Bronchial epithelial cell (primary cell): Measurements from ENCODE around the gene ABCC8. TPM values are rescaled to one million over a fixed set of nuclear protein-coding genes. Genes with fewer than 3 reads are reported as not detected.

Source experiments
- DNase-seq: peaks from one replicate; pipeline ENCODE4 v3.0.0-alpha.2; 2010; ENCODE audit warnings: low read depth
- FAIRE-seq: peaks from 2 replicates; lab custom pipeline; 2011; peaks lifted over from hg19 to GRCh38; lab: Jason Lieb, UNC
- H3K27me3 ChIP-seq: 2 replicates; pipeline ENCODE4 v1.5.1; 2011; ENCODE audit warnings: low read length; ENCODE audit not compliant: control insufficient read depth, insufficient read depth
- H3K36me3 ChIP-seq: 2 replicates; pipeline ENCODE4 v1.5.1; 2011; ENCODE audit warnings: low read length; ENCODE audit not compliant: control insufficient read depth, insufficient read depth
- H3K4me3 ChIP-seq: 2 replicates; pipeline ENCODE4 v1.5.1; 2011; ENCODE audit warnings: mild to moderate bottlenecking, low read depth, low read length, control low read depth
- total RNA-seq: library from RNA; depleted of rRNA; stranded (reverse); fragments of >200 nt; gene quantifications from 2 replicates; pipeline ENCODE4 v1.2.1, GENCODE V29; 2014
- TF ChIP-seq, protein P1 (sequence below): IDR thresholded peaks from 2 replicates; pipeline ENCODE4 v1.5.1; 2011; ENCODE audit warnings: mild to moderate bottlenecking, moderate library complexity, low read length, control low read depth, inconsistent platforms; ENCODE audit not compliant: insufficient read depth, severe bottlenecking

The ABCC8 gene
- total RNA-seq, 1 donor from 2014 or later = not detected

DNA sequence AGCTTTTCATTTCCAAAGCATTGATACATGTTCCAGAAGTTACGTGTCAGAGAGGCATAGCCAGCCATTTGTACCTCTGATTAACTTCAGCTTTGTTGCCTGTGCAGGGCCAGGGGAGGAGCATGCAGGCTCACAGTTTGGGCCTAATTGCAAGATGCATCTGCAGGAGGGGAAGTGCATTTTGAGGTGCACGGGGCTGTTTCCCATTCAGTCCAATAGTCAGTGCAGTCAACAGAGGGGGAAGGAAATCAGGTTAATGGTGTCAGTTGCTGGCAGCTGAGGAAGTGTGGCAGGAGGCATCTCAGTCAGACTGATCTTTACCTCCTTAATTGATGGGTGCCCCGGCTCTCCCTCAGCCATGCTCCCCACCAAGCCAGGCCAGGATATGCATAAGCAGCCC, 39.3 kb downstream of the ABCC8 start:
- Histone ChIP-seq H3K4me3 (no peak overlapping the region), H3K27me3 (peaks cover 2% of the 10 kb centered on the region), H3K36me3 (no peaks in the 10 kb centered on the region)
- FAIRE-seq (no peak), DNase-seq (no peak)
- TF ChIP-seq, protein P1, sequence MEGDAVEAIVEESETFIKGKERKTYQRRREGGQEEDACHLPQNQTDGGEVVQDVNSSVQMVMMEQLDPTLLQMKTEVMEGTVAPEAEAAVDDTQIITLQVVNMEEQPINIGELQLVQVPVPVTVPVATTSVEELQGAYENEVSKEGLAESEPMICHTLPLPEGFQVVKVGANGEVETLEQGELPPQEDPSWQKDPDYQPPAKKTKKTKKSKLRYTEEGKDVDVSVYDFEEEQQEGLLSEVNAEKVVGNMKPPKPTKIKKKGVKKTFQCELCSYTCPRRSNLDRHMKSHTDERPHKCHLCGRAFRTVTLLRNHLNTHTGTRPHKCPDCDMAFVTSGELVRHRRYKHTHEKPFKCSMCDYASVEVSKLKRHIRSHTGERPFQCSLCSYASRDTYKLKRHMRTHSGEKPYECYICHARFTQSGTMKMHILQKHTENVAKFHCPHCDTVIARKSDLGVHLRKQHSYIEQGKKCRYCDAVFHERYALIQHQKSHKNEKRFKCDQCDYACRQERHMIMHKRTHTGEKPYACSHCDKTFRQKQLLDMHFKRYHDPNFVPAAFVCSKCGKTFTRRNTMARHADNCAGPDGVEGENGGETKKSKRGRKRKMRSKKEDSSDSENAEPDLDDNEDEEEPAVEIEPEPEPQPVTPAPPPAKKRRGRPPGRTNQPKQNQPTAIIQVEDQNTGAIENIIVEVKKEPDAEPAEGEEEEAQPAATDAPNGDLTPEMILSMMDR = no peak

DNA sequence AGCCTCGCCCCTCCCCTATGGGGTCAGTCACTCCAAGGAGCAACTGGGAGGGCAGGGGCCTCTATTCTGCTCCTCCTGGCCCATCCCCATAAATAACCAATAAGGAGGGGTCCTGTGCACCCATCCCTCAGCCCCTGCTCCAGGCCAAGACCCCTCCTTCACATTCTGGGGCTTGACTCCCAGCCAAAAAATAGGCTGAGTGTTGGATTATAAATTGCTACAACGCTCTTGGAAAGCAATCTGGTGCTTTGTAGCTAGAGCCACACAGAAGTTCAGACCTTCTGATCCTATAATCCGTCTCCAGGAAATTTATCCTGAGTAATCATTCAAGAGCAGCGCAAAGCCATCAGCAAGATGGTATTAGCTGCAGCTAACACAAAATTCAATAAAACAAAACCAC, 42.5 kb downstream of the ABCC8 start:
- Histone ChIP-seq H3K4me3 (no peak overlapping the region), H3K27me3 (peaks cover 2% of the 10 kb centered on the region), H3K36me3 (no peaks in the 10 kb centered on the region)
- FAIRE-seq (no peak), DNase-seq (no peak)
- TF ChIP-seq, protein P1 = no peak

DNA sequence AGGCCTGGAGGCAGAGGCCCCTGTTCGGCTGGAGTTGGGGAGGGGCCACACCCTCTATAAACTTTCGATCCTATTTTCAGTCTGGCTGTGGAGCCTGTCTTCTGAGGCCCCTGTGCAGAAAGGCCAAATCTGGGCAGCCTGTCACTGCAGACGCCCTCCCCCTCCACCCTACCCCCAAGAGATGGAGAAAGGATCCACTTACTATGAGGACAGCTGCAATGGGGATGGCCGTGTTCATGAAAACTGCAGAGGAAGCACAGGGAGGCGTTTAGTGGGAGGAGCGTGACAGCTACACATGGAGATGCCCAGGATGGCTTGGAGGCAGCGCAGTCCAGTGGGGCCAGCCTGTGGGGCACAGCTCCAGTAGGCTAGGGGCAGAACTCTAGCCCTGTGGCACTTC, 44.6 kb downstream of the ABCC8 start:
- no peak for DNase-seq
- H3K27me3 ChIP-seq = no peaks in the 10 kb centered on the region
- H3K4me3 ChIP-seq = no peak overlapping the region
- no peaks in the 10 kb centered on the region for H3K36me3 ChIP-seq
- no peak for FAIRE-seq
- TF ChIP-seq, protein P1 = no peak

DNA sequence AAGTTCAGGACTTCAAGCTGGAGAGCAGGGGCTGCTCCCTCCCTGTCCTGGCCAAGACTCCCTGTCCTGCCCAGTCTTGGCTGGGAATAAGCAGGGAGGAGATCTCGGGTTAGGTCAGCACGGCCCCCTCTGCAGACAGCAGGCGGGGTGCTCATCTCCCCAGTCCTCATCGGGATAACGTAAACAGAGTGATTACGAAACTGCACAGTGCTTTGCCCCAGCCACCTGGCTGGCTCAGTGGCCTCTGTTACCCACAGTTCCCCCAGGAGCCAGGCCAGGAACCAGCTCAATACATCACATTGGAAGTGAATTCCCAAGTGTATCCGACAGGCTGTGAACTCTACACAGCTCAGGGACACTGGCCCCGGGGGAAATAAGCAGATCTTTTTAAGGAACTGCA, 45.5 kb downstream of the ABCC8 start:
- TF ChIP-seq, protein P1 = no peak
- Histone ChIP-seq H3K36me3 (no peaks in the 10 kb centered on the region), H3K27me3 (no peaks in the 10 kb centered on the region), H3K4me3 (no peak overlapping the region)
- FAIRE-seq (no peak), DNase-seq (no peak)

DNA sequence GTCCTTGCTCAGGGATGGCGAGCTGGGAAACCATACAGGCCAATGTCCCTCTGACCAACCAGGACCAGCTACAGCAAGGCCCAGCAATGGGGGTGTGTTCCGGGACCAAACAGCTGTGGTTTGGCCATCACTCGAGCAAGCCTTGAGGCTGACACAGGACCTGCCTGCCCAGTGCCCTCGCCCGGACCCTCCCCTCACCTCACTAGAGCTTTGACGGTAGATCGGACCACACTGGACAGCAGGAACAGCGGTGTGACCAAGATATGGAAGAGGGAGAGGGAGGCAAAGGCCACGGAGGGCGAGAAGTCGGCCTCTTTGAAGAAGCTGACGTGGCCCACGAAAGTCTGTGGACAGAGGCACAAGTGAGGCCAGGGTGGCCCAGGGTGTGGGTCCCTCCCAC, 46.0 kb downstream of the ABCC8 start:
- H3K36me3 ChIP-seq = no peaks in the 10 kb centered on the region
- TF ChIP-seq, protein P1 = no peak

DNA sequence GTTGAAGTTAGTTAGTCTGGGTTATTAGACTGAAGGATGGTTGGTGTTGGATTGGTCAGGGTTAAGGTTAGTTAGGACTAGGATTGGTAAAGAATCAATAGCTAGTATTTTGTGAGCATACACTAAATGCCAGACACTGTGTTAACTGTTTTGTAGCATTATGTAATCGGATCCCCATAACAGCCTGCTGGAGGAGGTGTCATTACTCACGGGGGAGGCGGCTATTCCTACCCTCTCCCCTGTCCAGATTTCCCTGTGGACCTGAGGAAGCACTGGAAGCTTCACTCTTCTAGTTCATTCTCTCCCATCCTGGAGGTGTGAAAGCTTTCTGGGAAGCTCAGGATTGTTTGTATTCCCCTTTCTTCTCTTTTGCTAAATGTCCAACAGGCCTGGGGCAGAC, 47.7 kb downstream of the ABCC8 start:
- Histone ChIP-seq H3K36me3 (no peaks in the 10 kb centered on the region), H3K4me3 (no peak overlapping the region), H3K27me3 (no peaks in the 10 kb centered on the region)
- TF ChIP-seq, protein P1 = no peak
- DNase-seq (no peak), FAIRE-seq (no peak)

More for the DNA sequence above, 46.0 kb downstream of the ABCC8 start:
- no peak overlapping the region for H3K4me3 ChIP-seq
- no peaks in the 10 kb centered on the region for H3K27me3 ChIP-seq
- DNase-seq = no peak
- no peak for FAIRE-seq
